BLaER1 (cell line): ENCODE data around the gene DDX52.
"Not testable (repeated sequence)": the region's sequence is repeated elsewhere in the genome, so short reads cannot be mapped to it uniquely, and the experiment has no call there.

Experiments used
- H3K27ac ChIP-seq: shearing (Covaris generic); formaldehyde crosslinking; 2 replicates; pipeline ENCODE4 v1.8.1; 2022
- H3K27me3 ChIP-seq: shearing (Covaris generic); formaldehyde crosslinking; 2 replicates; pipeline ENCODE4 v1.8.1; 2022
- H3K36me3 ChIP-seq: shearing (Covaris generic); formaldehyde crosslinking; 2 replicates; pipeline ENCODE4 v1.8.1; 2022
- H3K4me1 ChIP-seq: shearing (Covaris generic); formaldehyde crosslinking; 2 replicates; pipeline ENCODE4 v1.8.1; 2022
- H3K4me2 ChIP-seq: shearing (Covaris generic); formaldehyde crosslinking; 2 replicates; pipeline ENCODE4 v1.8.1; 2022
- H3K4me3 ChIP-seq: shearing (Covaris generic); formaldehyde crosslinking; 2 replicates; pipeline ENCODE4 v1.8.1; 2022
- H3K9ac ChIP-seq: shearing (Covaris generic); formaldehyde crosslinking; 2 replicates; pipeline ENCODE4 v1.8.1; 2022
- H3K9me3 ChIP-seq: shearing (Covaris generic); formaldehyde crosslinking; 2 replicates; pipeline ENCODE4 v1.8.1; 2022
- H4K20me1 ChIP-seq: shearing (Covaris generic); formaldehyde crosslinking; 2 replicates; pipeline ENCODE4 v1.8.1; 2022
- Cebpa-rat ChIP-seq: shearing (Covaris generic); IDR thresholded peaks from 2 replicates; pipeline ENCODE4 v1.8.1; 2022

Gene DDX52

GRCh38 chr17:37657202-37657601 lies 14.0 kb upstream of the DDX52 start:
- H3K36me3 ChIP-seq: no peaks in the 10 kb centered on the region
- H3K4me2 ChIP-seq: no peak overlapping the region
- no peak for TF ChIP-seq Cebpa-rat
- no peaks in the 10 kb centered on the region for H3K9me3 ChIP-seq
- no peaks in the 10 kb centered on the region for H3K27me3 ChIP-seq
- H4K20me1 ChIP-seq: no peaks in the 10 kb centered on the region
- no peak overlapping the region for H3K27ac ChIP-seq
- no peaks in the 10 kb centered on the region for H3K4me1 ChIP-seq
- no peak overlapping the region for H3K4me3 ChIP-seq
- no peak overlapping the region for H3K9ac ChIP-seq

DNA sequence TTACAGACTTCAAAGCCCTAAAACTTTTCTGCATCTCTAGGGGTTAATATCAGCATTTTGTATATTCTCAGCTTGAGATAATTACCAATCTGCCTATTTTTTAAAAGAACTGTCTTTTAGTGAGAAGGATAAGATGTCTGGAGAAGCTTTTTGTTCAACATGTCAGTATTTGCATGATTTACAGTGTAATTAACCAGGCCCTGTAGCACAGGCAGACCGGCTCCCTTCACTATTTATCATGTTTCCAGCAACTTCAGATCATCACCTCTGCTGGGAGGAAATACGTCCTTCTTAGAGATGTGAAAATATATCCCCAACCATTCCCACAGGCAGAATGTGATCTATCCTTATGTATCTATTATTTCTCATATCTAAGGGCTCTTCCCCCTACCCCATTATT lies 8.6 kb upstream of the DDX52 start:
- H3K4me2 ChIP-seq: no peak overlapping the region
- H3K9me3 ChIP-seq: no peaks in the 10 kb centered on the region
- no peaks in the 10 kb centered on the region for H3K27me3 ChIP-seq
- H3K27ac ChIP-seq: no peak overlapping the region
- no peak overlapping the region for H3K9ac ChIP-seq
- no peak for TF ChIP-seq Cebpa-rat
- H4K20me1 ChIP-seq: no peaks in the 10 kb centered on the region
- no peaks in the 10 kb centered on the region for H3K4me1 ChIP-seq
- H3K4me3 ChIP-seq: no peak overlapping the region
- no peaks in the 10 kb centered on the region for H3K36me3 ChIP-seq

DNA sequence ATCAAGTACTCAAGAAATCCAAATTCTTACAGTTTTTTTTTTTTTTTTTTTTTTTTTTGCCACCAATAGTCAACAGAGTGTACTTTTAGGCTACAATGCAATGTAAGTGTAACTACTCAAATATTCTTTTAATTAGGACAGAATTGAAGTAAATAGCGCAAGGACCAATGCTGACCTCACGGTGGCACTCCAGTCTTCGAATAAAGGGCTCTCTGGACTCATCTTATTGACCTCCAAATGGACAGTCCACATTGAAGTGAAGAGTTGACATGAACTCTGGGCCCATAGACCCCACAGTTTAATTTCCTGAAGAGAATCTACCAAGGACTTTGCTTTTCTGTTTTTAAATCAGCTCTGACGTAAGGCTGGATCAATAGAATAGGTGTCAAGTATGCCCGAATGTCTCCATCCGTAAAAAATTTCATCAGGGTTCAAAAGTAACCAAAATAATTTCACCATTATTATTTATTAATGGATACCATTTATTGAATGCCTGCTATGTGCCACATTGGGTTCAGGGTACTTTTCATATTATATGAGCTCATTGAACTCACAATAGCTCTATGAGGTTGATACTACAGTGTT lies 7.3 kb upstream of the DDX52 start:
- no peaks in the 10 kb centered on the region for H3K27me3 ChIP-seq
- no peak overlapping the region for H3K27ac ChIP-seq
- no peaks in the 10 kb centered on the region for H4K20me1 ChIP-seq
- H3K4me1 ChIP-seq: no peaks in the 10 kb centered on the region
- no peaks in the 10 kb centered on the region for H3K36me3 ChIP-seq
- TF ChIP-seq Cebpa-rat: no peak
- no peak overlapping the region for H3K9ac ChIP-seq
- H3K4me2 ChIP-seq: no peak overlapping the region
- no peaks in the 10 kb centered on the region for H3K9me3 ChIP-seq
- no peak overlapping the region for H3K4me3 ChIP-seq

DNA sequence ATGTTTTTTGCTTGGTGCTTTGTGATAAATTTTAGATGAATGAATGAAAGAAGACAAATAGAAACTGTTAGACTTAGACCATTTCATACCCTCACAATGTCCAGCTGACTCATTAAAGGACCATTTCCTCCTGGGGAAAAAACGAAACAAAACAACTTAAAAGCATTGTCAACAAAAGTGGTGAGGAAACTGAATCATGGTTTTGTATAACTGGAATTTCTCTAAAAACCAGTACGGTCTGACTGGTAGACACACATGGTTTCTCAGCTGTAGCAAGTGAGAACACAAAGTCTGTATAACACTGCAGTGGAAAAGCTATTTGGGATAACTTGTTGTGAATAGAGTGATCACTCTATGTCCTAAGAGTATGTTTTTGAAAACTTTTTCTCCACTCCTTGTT lies 5.3 kb upstream of the DDX52 start:
- no peak for TF ChIP-seq Cebpa-rat
- no peak overlapping the region for H3K4me3 ChIP-seq

DNA sequence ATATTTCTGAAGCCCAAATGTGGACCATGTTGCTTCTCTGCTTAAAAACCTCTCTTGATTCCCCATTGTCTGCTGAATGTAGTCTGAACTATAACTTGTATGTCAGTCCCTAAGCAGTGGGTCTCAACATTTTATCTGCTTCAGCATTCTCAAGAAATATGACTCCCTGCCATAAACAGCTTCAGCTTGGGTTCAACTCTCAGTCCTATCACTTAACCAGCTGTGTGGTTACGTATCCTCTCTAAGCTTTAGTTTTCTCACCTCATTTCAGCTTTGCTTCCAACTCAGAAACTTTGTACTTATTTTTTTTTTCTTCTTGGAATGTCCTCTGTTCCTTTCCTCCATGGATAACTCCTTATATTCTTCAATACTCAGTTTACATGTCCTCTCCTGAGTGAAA lies 4.6 kb upstream of the DDX52 start:
- Histone ChIP-seq H3K27me3 (no peaks in the 10 kb centered on the region), H4K20me1 (no peaks in the 10 kb centered on the region), H3K4me3 (no peak overlapping the region), H3K36me3 (no peaks in the 10 kb centered on the region), H3K27ac (no peak overlapping the region), H3K9ac (no peak overlapping the region), H3K9me3 (no peaks in the 10 kb centered on the region), H3K4me2 (no peak overlapping the region), H3K4me1 (peaks cover 5% of the 10 kb centered on the region)
- no peak for TF ChIP-seq Cebpa-rat

More for the DNA sequence above, 5.3 kb upstream of the DDX52 start:
- Histone ChIP-seq H3K27ac (no peak overlapping the region), H3K9ac (no peak overlapping the region), H4K20me1 (no peaks in the 10 kb centered on the region), H3K36me3 (no peaks in the 10 kb centered on the region), H3K9me3 (no peaks in the 10 kb centered on the region), H3K27me3 (no peaks in the 10 kb centered on the region), H3K4me1 (peaks cover 5% of the 10 kb centered on the region), H3K4me2 (no peak overlapping the region)

DNA sequence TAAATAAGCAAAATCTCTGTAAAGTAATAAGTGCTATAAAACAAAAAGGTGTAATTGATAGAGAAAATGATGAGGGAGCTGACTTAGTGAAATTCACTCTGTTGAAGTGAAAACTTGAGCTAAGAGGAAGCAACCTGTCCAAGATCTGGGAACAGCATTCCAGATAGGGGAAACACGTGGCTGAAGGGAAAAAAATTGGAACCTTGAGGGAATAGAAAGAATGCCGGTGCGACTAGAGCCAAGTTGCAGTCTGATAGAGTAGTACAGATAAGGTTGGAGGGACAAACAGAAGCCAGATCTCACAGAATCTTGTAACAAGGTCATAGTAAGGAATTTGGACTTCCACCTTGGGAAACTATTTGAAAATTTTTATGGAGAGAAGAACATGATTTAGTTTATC lies 623 bp upstream of the DDX52 start:
- Histone ChIP-seq H4K20me1 (peaks cover 36% of the 10 kb centered on the region), H3K4me3 (peak overlapping the region; percentile 90), H3K4me2 (peak overlapping the region; percentile 86), H3K27ac (no peak overlapping the region), H3K27me3 (no peaks in the 10 kb centered on the region), H3K9me3 (no peaks in the 10 kb centered on the region), H3K9ac (no peak overlapping the region), H3K4me1 (peaks cover 32% of the 10 kb centered on the region), H3K36me3 (peaks cover 30% of the 10 kb centered on the region)
- no peak for TF ChIP-seq Cebpa-rat

DNA sequence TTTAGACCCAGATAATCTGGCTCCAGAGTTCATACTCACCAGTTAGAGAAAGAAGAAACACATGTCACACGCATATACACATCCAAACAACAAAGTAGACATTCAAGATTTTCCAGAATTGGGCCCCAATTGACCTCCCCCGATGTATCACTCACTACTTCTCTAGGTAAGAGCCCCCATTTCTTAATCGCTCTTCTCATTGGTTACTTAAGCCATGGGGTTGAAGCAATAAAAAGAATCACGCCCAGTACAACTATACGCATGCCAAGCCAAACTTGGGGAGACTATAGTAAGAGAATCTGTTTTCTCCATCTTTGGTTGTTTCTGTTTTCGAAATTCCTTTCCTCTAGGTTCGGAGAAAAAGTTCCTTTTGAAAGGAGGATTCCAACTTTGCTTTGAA lies 565 bp downstream of the DDX52 start:
- TF ChIP-seq Cebpa-rat: no peak
- Histone ChIP-seq H3K27ac (peak overlapping the region; percentile 89), H3K9ac (peak overlapping the region; percentile 91), H4K20me1 (peaks cover 40% of the 10 kb centered on the region), H3K36me3 (peaks cover 41% of the 10 kb centered on the region), H3K9me3 (no peaks in the 10 kb centered on the region), H3K4me1 (peaks cover 32% of the 10 kb centered on the region), H3K4me2 (peak overlapping the region; percentile 86), H3K4me3 (peak overlapping the region; percentile 90), H3K27me3 (no peaks in the 10 kb centered on the region)

DNA sequence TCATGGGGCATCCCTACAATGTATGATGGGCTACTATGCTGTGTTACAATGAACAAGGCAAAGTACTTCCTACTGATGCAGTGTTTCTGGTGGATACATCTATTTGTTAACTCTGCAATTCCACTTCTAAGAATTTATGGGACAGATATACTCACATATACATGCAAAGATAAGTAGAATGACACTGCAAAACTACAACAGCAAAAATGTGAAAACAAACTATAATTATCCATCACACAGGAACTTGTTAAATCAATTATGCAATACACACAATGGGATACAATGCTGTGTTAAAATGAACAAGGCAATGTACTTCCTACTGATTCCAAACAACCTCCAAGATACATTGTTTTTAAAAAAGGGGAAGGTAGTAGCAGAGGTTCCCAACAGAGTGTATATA lies 3.2 kb downstream of the DDX52 start:
- Histone ChIP-seq H3K4me2 (0 out of 2 replicates have a peak overlapping the region, but pooled peaks have one; percentile 86), H4K20me1 (peaks cover 66% of the 10 kb centered on the region), H3K36me3 (peaks cover 68% of the 10 kb centered on the region), H3K4me3 (no peak overlapping the region), H3K9ac (no peak overlapping the region), H3K4me1 (peaks cover 32% of the 10 kb centered on the region), H3K9me3 (no peaks in the 10 kb centered on the region), H3K27me3 (no peaks in the 10 kb centered on the region), H3K27ac (no peak overlapping the region)
- no peak for TF ChIP-seq Cebpa-rat

GRCh38 chr17:37637956-37638355 lies 5.3 kb downstream of the DDX52 start:
- Histone ChIP-seq H3K27me3 (no peaks in the 10 kb centered on the region), H3K36me3 (peaks cover 87% of the 10 kb centered on the region), H3K9me3 (no peaks in the 10 kb centered on the region), H3K4me1 (peaks cover 27% of the 10 kb centered on the region), H4K20me1 (peaks cover 84% of the 10 kb centered on the region), H3K4me3 (no peak overlapping the region), H3K4me2 (no peak overlapping the region), H3K9ac (no peak overlapping the region), H3K27ac (no peak overlapping the region)
- no peak for TF ChIP-seq Cebpa-rat

GRCh38 chr17:37616430-37616829 lies 26.8 kb downstream of the DDX52 start:
- not testable (repeated sequence) for H3K4me3 ChIP-seq, H3K4me2 ChIP-seq, H3K4me1 ChIP-seq, H3K27me3 ChIP-seq, H4K20me1 ChIP-seq, H3K9ac ChIP-seq, H3K9me3 ChIP-seq, H3K27ac ChIP-seq
- H3K36me3 ChIP-seq: peaks cover 89% of the 10 kb centered on the region

DNA sequence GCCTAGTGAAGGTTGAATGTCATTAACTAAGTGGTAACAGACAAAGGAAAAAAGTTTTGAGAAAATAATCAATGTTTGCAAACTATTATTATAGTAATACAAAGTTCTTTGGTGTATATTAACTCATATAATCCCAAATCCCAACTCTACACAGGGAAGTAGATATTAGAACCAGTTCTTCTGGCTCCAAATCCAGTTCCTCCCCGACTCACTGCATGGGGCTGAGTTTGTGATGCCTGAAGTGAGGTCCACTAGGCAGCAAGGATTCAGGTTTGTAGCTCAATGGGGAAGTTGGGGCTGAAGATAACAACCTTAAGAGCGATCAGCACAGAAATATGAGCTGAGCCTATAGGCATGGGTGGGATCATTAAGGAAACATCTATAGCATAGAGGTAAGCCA lies 28.4 kb downstream of the DDX52 start:
- TF ChIP-seq Cebpa-rat: no peak
- H3K9ac ChIP-seq: no peak overlapping the region
- no peak overlapping the region for H3K4me3 ChIP-seq
- peaks cover 73% of the 10 kb centered on the region for H3K36me3 ChIP-seq
- H3K27ac ChIP-seq: no peak overlapping the region
- no peaks in the 10 kb centered on the region for H3K9me3 ChIP-seq
- H4K20me1 ChIP-seq: no peaks in the 10 kb centered on the region
- no peaks in the 10 kb centered on the region for H3K27me3 ChIP-seq
- H3K4me2 ChIP-seq: no peak overlapping the region
- H3K4me1 ChIP-seq: peaks cover 4% of the 10 kb centered on the region
